IMR-90 (cell line): ENCODE data around the gene HSD17B7. TPM values are rescaled to one million over a fixed set of nuclear protein-coding genes. Genes with fewer than 3 reads are reported as not detected.

Experiments used
- ATAC-seq: fragments of 200-7000 bp; cut with Tn5 transposase; 2 replicates; pipeline ENCODE4 v1.9.1; 2020; ENCODE audit warnings: low read depth, mild to moderate bottlenecking, moderate library complexity
- BruUV-seq: library from RNA; stranded (reverse); fragments of 400-500 nt; replicated peaks from 2 replicates; lab custom pipeline; 2021; lab: Mats Ljungman, UMichigan
- CTCF ChIA-PET: fragments of 300-600 bp; formaldehyde crosslinking; extraction: SDS; loops from one replicate; lab custom pipeline; 2021; ENCODE audit warnings: antibody characterized with exemption; lab: Yijun Ruan, JAX
- POLR2A ChIA-PET: fragments of 300-600 bp; sonication (Branson Sonifier 250); formaldehyde crosslinking; loops from one replicate; lab custom pipeline; 2022; ENCODE audit warnings: antibody characterized with exemption; ENCODE audit not compliant: unreplicated experiment; lab: Charles Lee
- DNase-seq: peaks from one replicate; pipeline ENCODE4 v3.0.0; 2013
- H2AFZ ChIP-seq: replicated peaks from 2 replicates; pipeline ENCODE3; 2013; ENCODE audit warnings: low read length, mild to moderate bottlenecking; ENCODE audit not compliant: poor library complexity
- H2AK5ac ChIP-seq: 2 replicates; pipeline ENCODE4 v1.6.1; 2013; ENCODE audit warnings: low read depth, low read length, inconsistent platforms
- H2AK9ac ChIP-seq: replicated peaks from 2 replicates; pipeline ENCODE3; 2013; ENCODE audit warnings: mild to moderate bottlenecking, low read depth, low read length, moderate library complexity; ENCODE audit not compliant: poor library complexity
- H2BK120ac ChIP-seq: 2 replicates; pipeline ENCODE4 v1.6.1; 2013; ENCODE audit warnings: low read depth, low read length, inconsistent platforms
- H2BK15ac ChIP-seq: 3 replicates; pipeline ENCODE4 v1.6.1; 2013; ENCODE audit warnings: low read depth, low read length, inconsistent platforms
- H2BK20ac ChIP-seq: 2 replicates; pipeline ENCODE4 v1.6.1; 2013; ENCODE audit warnings: low read depth, mild to moderate bottlenecking, inconsistent platforms, low read length, moderate library complexity
- H2BK5ac ChIP-seq: 2 replicates; pipeline ENCODE4 v1.6.1; 2013; ENCODE audit warnings: mild to moderate bottlenecking, low read depth, low read length, inconsistent platforms; ENCODE audit not compliant: poor library complexity, severe bottlenecking
- H3K14ac ChIP-seq: replicated peaks from 2 replicates; pipeline ENCODE4 v1.6.1; 2013; ENCODE audit warnings: low read depth, low read length, inconsistent platforms
- H3K18ac ChIP-seq: 2 replicates; pipeline ENCODE4 v1.6.1; 2013; ENCODE audit warnings: low read depth, low read length, control low read depth
- H3K23ac ChIP-seq: 2 replicates; pipeline ENCODE4 v1.6.1; 2013; ENCODE audit warnings: low read depth, low read length, inconsistent platforms
- H3K27ac ChIP-seq: 2 replicates; pipeline ENCODE4 v1.5.1; 2013; ENCODE audit warnings: mild to moderate bottlenecking, control low read depth, low read length; ENCODE audit not compliant: insufficient read depth
- H3K27me3 ChIP-seq: 2 replicates; pipeline ENCODE4 v1.6.1; 2013; ENCODE audit warnings: low read length; ENCODE audit not compliant: control insufficient read depth, insufficient read depth
- H3K36me3 ChIP-seq: 2 replicates; pipeline ENCODE4 v1.6.1; 2013; ENCODE audit warnings: low read length, mixed read lengths; ENCODE audit not compliant: control insufficient read depth, insufficient read depth
- H3K4ac ChIP-seq: 2 replicates; pipeline ENCODE4 v1.6.1; 2013; ENCODE audit warnings: low read depth, low read length, inconsistent platforms
- H3K4me1 ChIP-seq: 2 replicates; pipeline ENCODE4 v1.6.1; 2013; ENCODE audit warnings: low read length, mixed read lengths; ENCODE audit not compliant: control insufficient read depth, insufficient read depth
- H3K4me2 ChIP-seq: 2 replicates; pipeline ENCODE4 v1.6.1; 2013; ENCODE audit warnings: low read depth, mild to moderate bottlenecking, control low read depth, low read length, moderate library complexity
- H3K4me3 ChIP-seq: 2 replicates; pipeline ENCODE4 v1.5.1; 2013; ENCODE audit warnings: low read depth, mild to moderate bottlenecking, control low read depth, low read length, moderate library complexity; ENCODE audit not compliant: insufficient read depth
- H3K56ac ChIP-seq: 2 replicates; pipeline ENCODE4 v1.6.1; 2013; ENCODE audit warnings: low read length, inconsistent platforms; ENCODE audit not compliant: insufficient read depth; ENCODE audit errors: extremely low read depth
- H3K79me1 ChIP-seq, 2 experiments: 2 replicates each; pipeline ENCODE4 v1.6.1; 2013; ENCODE audit warnings: low read length in 2 of 2, inconsistent platforms in 1 of 2, low read depth in 1 of 2
- H3K9ac ChIP-seq: 2 replicates; pipeline ENCODE4 v1.6.1; 2013; ENCODE audit warnings: low read depth, low read length, control low read depth
- H3K9me1 ChIP-seq: 2 replicates; pipeline ENCODE4 v1.6.1; 2013; ENCODE audit warnings: low read length, inconsistent platforms; ENCODE audit not compliant: insufficient read depth
- H3K9me3 ChIP-seq: 2 replicates; pipeline ENCODE4 v1.6.1; 2013; ENCODE audit warnings: low read length; ENCODE audit not compliant: control insufficient read depth, insufficient read depth
- H4K20me1 ChIP-seq: 2 replicates; pipeline ENCODE4 v1.6.1; 2013; ENCODE audit warnings: low read length, inconsistent platforms; ENCODE audit not compliant: insufficient read depth
- H4K5ac ChIP-seq: 2 replicates; pipeline ENCODE4 v1.6.1; 2013; ENCODE audit warnings: mild to moderate bottlenecking, low read depth, low read length, control low read depth
- H4K8ac ChIP-seq, 2 experiments: 2 replicates each; pipeline ENCODE4 v1.6.1; 2013; ENCODE audit warnings: low read depth in 2 of 2, low read length in 2 of 2, control low read depth in 1 of 2, inconsistent platforms in 1 of 2
- H4K91ac ChIP-seq: 2 replicates; pipeline ENCODE4 v1.6.1; 2013; ENCODE audit warnings: low read depth, low read length, inconsistent platforms; ENCODE audit not compliant: insufficient read depth
- BHLHE40 ChIP-seq: fragments of 150-350 bp; IDR thresholded peaks from 2 replicates; pipeline ENCODE4 v1.6.1; 2016; ENCODE audit warnings: mild to moderate bottlenecking, low read depth, low read length
- FOS ChIP-seq: fragments of 150-350 bp; IDR thresholded peaks from 2 replicates; pipeline ENCODE4 v1.6.1; 2016; ENCODE audit warnings: low read depth, low read length
- MXI1 ChIP-seq: IDR thresholded peaks from 2 replicates; pipeline ENCODE4 v1.6.1; 2012; ENCODE audit warnings: low read depth, mild to moderate bottlenecking, low read length, moderate library complexity, borderline replicate concordance
- NFE2L2 ChIP-seq: fragments of 150-350 bp; IDR thresholded peaks from 2 replicates; pipeline ENCODE4 v1.6.1; 2016; ENCODE audit warnings: low read depth, mild to moderate bottlenecking, low read length
- SMC3 ChIP-seq: fragments of 150-350 bp; IDR thresholded peaks from 2 replicates; pipeline ENCODE4 v1.6.1; 2016; ENCODE audit warnings: low read depth, mild to moderate bottlenecking, antibody characterized with exemption, low read length, moderate library complexity
- WGBS, 2 experiments: methylation state at CpG; one replicate each; pipeline versions ENCODE4 v1.1.5 to v1.1.7; 2013; ENCODE audit warnings: missing lambda C conversion rate in 2 of 2; ENCODE audit not compliant: insufficient read length in 1 of 2; ENCODE audit errors: extremely low coverage in 2 of 2; 5-methylcytosine and 5-hydroxymethylcytosine counted together
- dilution Hi-C: fragments of 300-500 bp; cut with HindIII; formaldehyde crosslinking; loops from one replicate; pipeline ENCODE4 v1.14.3; 2018; ENCODE audit warnings: low sequenced_read_pairs; ENCODE audit not compliant: unreplicated experiment
- in situ Hi-C: fragments of 300-500 bp; cut with MboI; formaldehyde crosslinking; loops from 3 replicates; pipeline ENCODE4 v1.14.3; 2019; ENCODE audit warnings: low sequenced_read_pairs, inconsistent platforms, mixed read lengths
- intact Hi-C: fragments of 100-400 bp; cut with micrococcal nuclease; formaldehyde crosslinking; loops from 2 replicates; pipeline ENCODE4 v1.10.0; 2022
- polyA plus RNA-seq, 3 experiments: library from polyadenylated mRNA; depleted of rRNA; stranded (reverse); fragments of >200 nt; gene quantifications; 2 replicates each; pipeline ENCODE4 v1.2.3, GENCODE V29; 2012; ENCODE audit warnings: low replicate concordance in 1 of 3
- total RNA-seq: library from RNA; depleted of rRNA; stranded (reverse); fragments of >200 nt; gene quantifications from 2 replicates; pipeline ENCODE4 v1.2.3, GENCODE V29; 2012

HSD17B7 gene
- total and polyA plus RNA-seq, 2 of the 4 experiments (the other 2 are of a cell fraction), result 10.6 to 17.7 TPM

GRCh38 chr1:162861101-162861500 is 70.6 kb downstream of the HSD17B7 start, which contains the start of gene CCDC190:
Gene CCDC190 (minus strand): TSS chr1:162861175. CDS start chr1:162859646, 1,529 bp downstream.
- DNase-seq, result no peak
- H2AFZ ChIP-seq, result peak within 1 kb of the TSS; percentile 52

More at GRCh38 chr1:162861101-162861500, 70.6 kb downstream of the HSD17B7 start, which contains the start of gene CCDC190:
- POLR2A ChIA-PET, result interaction anchor here (0.6 to 0.7 kb wide), 2 partner anchors 225 to 1697 kb away, joined by 3 to 6 read pairs; no protein-coding TSS in a partner anchor
- H2BK5ac ChIP-seq, result no peak within 1 kb of the TSS
- no TSS peak for BruUV-seq
- no peak within 1 kb of the TSS for H4K5ac ChIP-seq
- H3K18ac ChIP-seq, result no peak within 1 kb of the TSS
- no peak within 1 kb of the TSS for H3K9ac ChIP-seq
- H2BK15ac ChIP-seq, result no peak within 1 kb of the TSS
- no peaks in the 10 kb centered on the region for H3K9me1 ChIP-seq
- intact Hi-C loops, result no loop called here
- peak within 1 kb of the TSS; percentile 11; the same call in 1 of the 2 replicates for H2BK120ac ChIP-seq
- no peak within 1 kb of the TSS for H4K91ac ChIP-seq
- no peak within 1 kb of the TSS for H3K27ac ChIP-seq
- no CpG with 5 or more reads among the region's 4 CpGs for WGBS, 2 experiments
- H4K8ac ChIP-seq, result 0 out of 4 replicates have a peak within 1 kb of the TSS, but pooled peaks of 1 of the 2 experiments have one; percentile 29
- 0 out of 2 replicates have a peak within 1 kb of the TSS, but pooled peaks have one; percentile 16 for H3K14ac ChIP-seq
- H4K20me1 ChIP-seq, result no peaks in the 10 kb centered on the region
- H3K36me3 ChIP-seq, result no peaks in the 10 kb centered on the region
- H3K56ac ChIP-seq, result no peak within 1 kb of the TSS
- no peak within 1 kb of the TSS for H2AK5ac ChIP-seq
- TF ChIP-seq BHLHE40 (no peak), SMC3 (no peak), NFE2L2 (no peak), FOS (no peak), MXI1 (no peak)
- peak; percentile 69 for ATAC-seq
- no peaks in the 10 kb centered on the region for H3K9me3 ChIP-seq
- H2AK9ac ChIP-seq, result no peak within 1 kb of the TSS
- H3K23ac ChIP-seq, result no peak within 1 kb of the TSS
- in situ Hi-C loops, result no loop called here
- CTCF ChIA-PET, result interaction anchor here (1.2 kb wide), 2 partner anchors 13 to 14 kb away, joined by 4 read pairs; no protein-coding TSS in a partner anchor
- no peaks in the 10 kb centered on the region for H3K79me1 ChIP-seq
- peak within 1 kb of the TSS; percentile 13; the same call in 1 of the 2 replicates for H3K4ac ChIP-seq
- H3K4me3 ChIP-seq, result no peak within 1 kb of the TSS
- no peak within 1 kb of the TSS for H3K4me2 ChIP-seq
- H3K4me1 ChIP-seq, result peaks cover 1% of the 10 kb centered on the region; the same call in 1 of the 2 replicates
- dilution Hi-C loops, result loop anchor here (25.0 kb wide), 2 partner anchors 201 to 451 kb away; partner anchors contain the start of genes NUF2 and RGS4
- no peak within 1 kb of the TSS for H2BK20ac ChIP-seq
- H3K27me3 ChIP-seq, result no peaks in the 10 kb centered on the region
